A673 (cell line): ENCODE results near the gene RIBC1.
A peak's percentile ranks its signal among the peaks of the same experiment; 100 is the strongest.

Experiments used
- EZH2 ChIP-seq: fragments of 200-600 bp; sonication (generic); IDR thresholded peaks from 2 replicates; pipeline ENCODE4 v1.6.1; 2017; ENCODE audit warnings: borderline replicate concordance, low read depth, mild to moderate bottlenecking, mixed read lengths, antibody characterized with exemption, low read length; ENCODE audit not compliant: poor library complexity, severe bottlenecking
- TF ChIP-seq, protein P1 (sequence below): fragments of 300-800, 200-600 bp; sonication (generic); conservative IDR thresholded peaks from 2 replicates; pipeline ENCODE4 v1.5.1; 2017; ENCODE audit warnings: low read depth, mild to moderate bottlenecking, antibody characterized with exemption, low read length, moderate library complexity, mixed read lengths

DNA sequence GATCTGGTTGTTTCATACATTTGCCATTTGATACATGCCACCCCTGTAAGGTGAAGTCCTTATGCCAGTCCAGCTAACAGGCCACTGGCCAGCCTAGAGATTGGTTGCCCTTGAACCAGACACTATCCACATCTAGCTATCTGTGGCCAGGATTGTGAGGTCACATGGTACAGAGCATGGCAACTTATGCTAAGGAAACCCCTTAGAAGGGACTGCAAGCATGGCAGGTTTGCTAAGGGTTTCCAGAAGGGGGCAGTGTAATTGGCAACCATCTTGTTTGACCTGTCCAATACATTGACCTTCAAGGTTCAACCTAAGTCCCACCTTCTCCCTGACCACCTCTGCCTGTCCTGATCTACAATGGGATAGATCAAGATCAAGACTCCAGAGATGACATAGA lies 47.8 kb upstream of the RIBC1 start:
- TF ChIP-seq, protein P1, sequence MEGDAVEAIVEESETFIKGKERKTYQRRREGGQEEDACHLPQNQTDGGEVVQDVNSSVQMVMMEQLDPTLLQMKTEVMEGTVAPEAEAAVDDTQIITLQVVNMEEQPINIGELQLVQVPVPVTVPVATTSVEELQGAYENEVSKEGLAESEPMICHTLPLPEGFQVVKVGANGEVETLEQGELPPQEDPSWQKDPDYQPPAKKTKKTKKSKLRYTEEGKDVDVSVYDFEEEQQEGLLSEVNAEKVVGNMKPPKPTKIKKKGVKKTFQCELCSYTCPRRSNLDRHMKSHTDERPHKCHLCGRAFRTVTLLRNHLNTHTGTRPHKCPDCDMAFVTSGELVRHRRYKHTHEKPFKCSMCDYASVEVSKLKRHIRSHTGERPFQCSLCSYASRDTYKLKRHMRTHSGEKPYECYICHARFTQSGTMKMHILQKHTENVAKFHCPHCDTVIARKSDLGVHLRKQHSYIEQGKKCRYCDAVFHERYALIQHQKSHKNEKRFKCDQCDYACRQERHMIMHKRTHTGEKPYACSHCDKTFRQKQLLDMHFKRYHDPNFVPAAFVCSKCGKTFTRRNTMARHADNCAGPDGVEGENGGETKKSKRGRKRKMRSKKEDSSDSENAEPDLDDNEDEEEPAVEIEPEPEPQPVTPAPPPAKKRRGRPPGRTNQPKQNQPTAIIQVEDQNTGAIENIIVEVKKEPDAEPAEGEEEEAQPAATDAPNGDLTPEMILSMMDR = 0 out of 2 replicates have a peak, but pooled peaks have one; percentile 21
- no peak for TF ChIP-seq EZH2
